Activated T-helper 1 cell treated with anti-CD3 and anti-CD28 coated beads, Interleukin-12 subunit alpha, Interleukin-12 subunit beta, Interleukin-2, Interleukin-4 antibody, amounts not matched to agents 30 ng/mL and 10 ng/mL and 1 ng/mL, durations not matched to agents 14 hours and 24 hours and 36 hours (primary cell): ENCODE data around the gene RAD18. TPM values are rescaled to one million over a fixed set of nuclear protein-coding genes. Genes with fewer than 3 reads are reported as not detected.

ENCODE experiments used
- DNase-seq: peaks from one replicate; pipeline ENCODE4 v3.0.0; 2021; ENCODE audit warnings: low spot score
- H3K27ac Mint-ChIP-seq: one replicate; pipeline ENCODE4 v1.8.0; 2021; ENCODE audit warnings: mild to moderate bottlenecking, mixed read lengths
- H3K27me3 Mint-ChIP-seq: one replicate; pipeline ENCODE4 v1.8.0; 2022; ENCODE audit warnings: mild to moderate bottlenecking, moderate library complexity, mixed read lengths; ENCODE audit not compliant: insufficient read depth
- H3K36me3 Mint-ChIP-seq: one replicate; pipeline ENCODE4 v1.8.0; 2021; ENCODE audit warnings: low read depth, mixed read lengths
- H3K4me1 Mint-ChIP-seq: one replicate; pipeline ENCODE4 v1.8.0; 2021; ENCODE audit warnings: low read depth, mixed read lengths
- H3K4me3 Mint-ChIP-seq: one replicate; pipeline ENCODE4 v1.8.0; 2021; ENCODE audit warnings: mild to moderate bottlenecking, moderate library complexity, mixed read lengths
- H3K9me3 Mint-ChIP-seq: one replicate; pipeline ENCODE4 v1.8.0; 2021; ENCODE audit warnings: mixed read lengths
- intact Hi-C: fragments of 100-400 bp; cut with micrococcal nuclease; formaldehyde crosslinking; loops from one replicate; pipeline ENCODE4 v1.15.1; 2024
- total RNA-seq: library from RNA; stranded (reverse); gene quantifications from 2 replicates; pipeline ENCODE4 v1.2.3, GENCODE V29; 2022

Gene RAD18
- total RNA-seq, 1 donor from 2014 or later = 52.8 TPM

DNA sequence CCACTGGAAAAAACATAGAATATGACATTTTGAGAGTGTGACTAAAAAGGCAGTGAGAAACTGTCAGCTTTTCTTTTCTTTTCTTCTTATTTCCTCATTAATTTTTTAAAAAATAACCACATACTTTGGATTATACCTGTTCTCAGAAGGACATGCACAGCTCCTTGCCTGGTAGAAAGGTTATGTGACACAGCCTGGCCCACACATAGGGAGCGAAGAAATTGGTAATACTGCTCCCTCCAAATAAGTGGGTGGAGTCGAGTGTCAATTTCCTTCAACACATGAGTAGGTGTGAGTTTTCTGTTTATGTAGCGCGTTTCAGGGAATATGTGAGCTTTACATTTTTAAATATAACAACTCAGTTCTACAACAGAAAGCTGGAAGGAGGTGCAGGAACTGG, 28.9 kb upstream of the RAD18 start:
- H3K27me3 Mint-ChIP-seq = no peaks in the 10 kb centered on the region

GRCh38 chr3:8990266-8991215, 27.3 kb upstream of the RAD18 start:
- intact Hi-C loops = no loop called here
- Mint-ChIP-seq H3K4me3 (no peak overlapping the region), H3K9me3 (no peaks in the 10 kb centered on the region), H3K27me3 (no peaks in the 10 kb centered on the region), H3K36me3 (no peaks in the 10 kb centered on the region), H3K4me1 (no peaks in the 10 kb centered on the region), H3K27ac (no peak overlapping the region)
- DNase-seq = no peak

More for the DNA sequence above, 28.9 kb upstream of the RAD18 start:
- H3K4me3 Mint-ChIP-seq = no peak overlapping the region
- intact Hi-C loops = no loop called here
- H3K36me3 Mint-ChIP-seq = no peaks in the 10 kb centered on the region
- no peak overlapping the region for H3K27ac Mint-ChIP-seq
- no peak for DNase-seq
- no peaks in the 10 kb centered on the region for H3K4me1 Mint-ChIP-seq
- H3K9me3 Mint-ChIP-seq = no peaks in the 10 kb centered on the region

- DNase-seq = no peak
- Mint-ChIP-seq H3K27me3 (no peaks in the 10 kb centered on the region), H3K4me1 (no peaks in the 10 kb centered on the region), H3K4me3 (no peak overlapping the region), H3K36me3 (no peaks in the 10 kb centered on the region), H3K27ac (no peak overlapping the region), H3K9me3 (no peaks in the 10 kb centered on the region)
- intact Hi-C loops = loop anchor here (1.0 kb wide), 3 partner anchors 18 to 313 kb away; no protein-coding TSS in a partner anchor
Measured at GRCh38 chr3:8988791-8989558, 25.7 kb upstream of the RAD18 start.

GRCh38 chr3:8988384-8988655, 25.0 kb upstream of the RAD18 start:
- H3K4me1 Mint-ChIP-seq = no peaks in the 10 kb centered on the region
- H3K27ac Mint-ChIP-seq = no peak overlapping the region
- no peaks in the 10 kb centered on the region for H3K36me3 Mint-ChIP-seq
- no peaks in the 10 kb centered on the region for H3K27me3 Mint-ChIP-seq
- H3K9me3 Mint-ChIP-seq = no peaks in the 10 kb centered on the region
- H3K4me3 Mint-ChIP-seq = no peak overlapping the region
- intact Hi-C loops = loop anchor here (1.0 kb wide), 3 partner anchors 17 to 314 kb away; no protein-coding TSS in a partner anchor
- no peak for DNase-seq

- no peaks in the 10 kb centered on the region for H3K9me3 Mint-ChIP-seq
- H3K27me3 Mint-ChIP-seq = peaks cover 3% of the 10 kb centered on the region
- intact Hi-C loops = loop anchor here (1.0 kb wide), 3 partner anchors 17 to 314 kb away; no protein-coding TSS in a partner anchor
- H3K27ac Mint-ChIP-seq = no peak overlapping the region
- no peaks in the 10 kb centered on the region for H3K4me1 Mint-ChIP-seq
- no peaks in the 10 kb centered on the region for H3K36me3 Mint-ChIP-seq
- no peak overlapping the region for H3K4me3 Mint-ChIP-seq
- peak; percentile 38 for DNase-seq
Measured at GRCh38 chr3:8987645-8988383, 24.5 kb upstream of the RAD18 start.

- no peaks in the 10 kb centered on the region for H3K9me3 Mint-ChIP-seq
- peaks cover 3% of the 10 kb centered on the region for H3K27me3 Mint-ChIP-seq
- no peaks in the 10 kb centered on the region for H3K36me3 Mint-ChIP-seq
- H3K4me3 Mint-ChIP-seq = no peak overlapping the region
- H3K27ac Mint-ChIP-seq = no peak overlapping the region
- no peaks in the 10 kb centered on the region for H3K4me1 Mint-ChIP-seq
- intact Hi-C loops = no loop called here
- DNase-seq = no peak
Measured at GRCh38 chr3:8987226-8987625, 24.0 kb upstream of the RAD18 start.

DNA sequence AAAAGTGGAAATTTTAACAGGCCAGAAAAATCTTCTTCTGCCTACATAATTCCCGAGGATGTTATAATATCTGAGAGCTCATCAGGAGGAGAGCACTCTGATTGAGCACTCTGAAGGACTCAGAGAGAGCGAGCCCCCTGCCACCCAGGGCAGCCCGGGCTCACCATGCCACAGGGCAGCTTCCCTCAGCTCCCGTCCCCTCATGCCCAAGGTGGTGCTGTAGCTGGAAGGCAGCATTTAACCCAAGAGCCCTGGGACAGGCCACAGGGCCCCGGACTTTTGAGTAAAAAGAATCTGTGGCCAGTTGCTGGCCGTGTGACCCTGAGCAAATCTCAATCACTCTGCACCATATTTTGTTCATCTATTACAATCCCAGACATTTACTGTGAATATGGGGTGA, 23.5 kb upstream of the RAD18 start:
- no peaks in the 10 kb centered on the region for H3K9me3 Mint-ChIP-seq
- peaks cover 4% of the 10 kb centered on the region for H3K27me3 Mint-ChIP-seq
- no peak overlapping the region for H3K27ac Mint-ChIP-seq
- no peak for DNase-seq
- no peak overlapping the region for H3K4me3 Mint-ChIP-seq
- intact Hi-C loops = no loop called here
- no peaks in the 10 kb centered on the region for H3K4me1 Mint-ChIP-seq
- no peaks in the 10 kb centered on the region for H3K36me3 Mint-ChIP-seq

DNA sequence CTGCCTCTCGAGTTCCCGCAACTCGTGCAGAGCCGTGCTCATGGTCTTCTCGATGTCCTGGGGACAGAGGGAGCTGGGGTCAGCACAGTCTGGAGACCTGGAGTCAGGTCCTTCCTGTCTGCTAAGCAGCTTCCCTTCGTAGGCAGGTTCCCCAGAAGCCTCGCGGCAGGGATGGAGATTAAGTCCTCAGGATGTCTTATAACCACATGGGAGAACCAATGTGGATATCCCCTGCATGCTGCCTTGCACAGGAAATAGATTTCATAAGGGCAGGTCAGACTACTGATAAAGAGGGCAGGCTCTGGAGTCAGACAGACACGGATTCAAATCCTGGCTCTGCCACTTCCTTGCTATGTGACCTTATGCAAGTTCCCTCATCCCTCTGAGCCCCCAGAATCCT, 22.6 kb upstream of the RAD18 start:
- intact Hi-C loops = no loop called here
- Mint-ChIP-seq H3K27ac (no peak overlapping the region), H3K27me3 (peaks cover 10% of the 10 kb centered on the region), H3K36me3 (no peaks in the 10 kb centered on the region), H3K4me3 (no peak overlapping the region), H3K4me1 (no peaks in the 10 kb centered on the region), H3K9me3 (no peaks in the 10 kb centered on the region)
- no peak for DNase-seq

DNA sequence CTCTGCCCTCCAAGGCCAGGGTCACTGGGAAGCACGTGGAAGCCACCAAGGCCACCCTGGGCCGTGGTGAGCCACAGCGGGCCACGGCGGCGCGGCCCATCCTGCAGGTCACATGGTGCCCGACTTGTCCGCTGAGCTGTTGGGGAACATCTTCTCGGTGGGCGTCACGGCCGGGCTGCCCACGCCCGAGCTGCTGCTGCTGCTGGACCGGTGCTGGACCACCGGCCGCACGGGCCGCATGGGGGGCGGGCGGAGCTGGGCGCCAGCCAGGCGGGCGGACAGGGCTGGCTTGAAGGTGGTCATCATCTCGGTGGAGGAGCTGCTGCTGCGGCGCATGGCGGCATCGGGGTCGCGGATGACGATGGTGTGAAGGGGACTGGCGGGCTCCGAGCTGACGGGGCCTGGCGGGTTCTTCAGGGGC, 22.1 kb upstream of the RAD18 start:
- Mint-ChIP-seq H3K9me3 (no peaks in the 10 kb centered on the region), H3K4me1 (no peaks in the 10 kb centered on the region), H3K36me3 (no peaks in the 10 kb centered on the region), H3K4me3 (no peak overlapping the region), H3K27ac (no peak overlapping the region), H3K27me3 (peaks cover 11% of the 10 kb centered on the region)
- intact Hi-C loops = no loop called here
- no peak for DNase-seq

DNA sequence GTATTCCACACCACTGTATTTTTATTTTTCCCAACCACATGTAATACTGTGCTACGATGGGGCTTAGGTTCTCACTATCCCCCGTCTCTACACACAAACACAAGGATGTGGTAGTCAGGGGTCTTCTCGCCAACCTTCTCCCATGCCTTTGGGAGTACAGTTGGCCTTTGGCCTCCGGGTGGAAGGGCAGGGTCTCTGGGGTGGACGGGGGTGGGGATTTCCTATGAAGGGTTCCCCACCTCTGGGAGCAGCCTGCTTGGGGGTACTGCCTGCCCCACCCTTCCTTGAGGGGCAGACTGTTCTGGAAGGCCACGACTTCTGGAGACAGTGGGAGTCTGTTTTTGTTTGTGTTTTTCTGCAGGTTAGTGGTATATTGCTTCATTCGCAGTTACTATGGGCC, 21.3 kb upstream of the RAD18 start:
- intact Hi-C loops = no loop called here
- Mint-ChIP-seq H3K4me1 (no peaks in the 10 kb centered on the region), H3K27ac (no peak overlapping the region), H3K4me3 (no peak overlapping the region), H3K27me3 (peaks cover 14% of the 10 kb centered on the region), H3K9me3 (no peaks in the 10 kb centered on the region), H3K36me3 (no peaks in the 10 kb centered on the region)
- no peak for DNase-seq

- no peak overlapping the region for H3K4me3 Mint-ChIP-seq
- H3K27me3 Mint-ChIP-seq = peaks cover 14% of the 10 kb centered on the region
- DNase-seq = no peak
- H3K36me3 Mint-ChIP-seq = no peaks in the 10 kb centered on the region
- H3K4me1 Mint-ChIP-seq = no peaks in the 10 kb centered on the region
- intact Hi-C loops = no loop called here
- H3K27ac Mint-ChIP-seq = no peak overlapping the region
- no peaks in the 10 kb centered on the region for H3K9me3 Mint-ChIP-seq
Measured at GRCh38 chr3:8984081-8984480, 20.8 kb upstream of the RAD18 start.

GRCh38 chr3:8983591-8983990, 20.3 kb upstream of the RAD18 start:
- H3K4me1 Mint-ChIP-seq = no peaks in the 10 kb centered on the region
- H3K36me3 Mint-ChIP-seq = no peaks in the 10 kb centered on the region
- no peaks in the 10 kb centered on the region for H3K9me3 Mint-ChIP-seq
- intact Hi-C loops = no loop called here
- no peak overlapping the region for H3K27ac Mint-ChIP-seq
- no peak for DNase-seq
- peaks cover 14% of the 10 kb centered on the region for H3K27me3 Mint-ChIP-seq
- no peak overlapping the region for H3K4me3 Mint-ChIP-seq

- Mint-ChIP-seq H3K27me3 (peaks cover 14% of the 10 kb centered on the region), H3K36me3 (no peaks in the 10 kb centered on the region), H3K27ac (no peak overlapping the region), H3K9me3 (no peaks in the 10 kb centered on the region), H3K4me1 (no peaks in the 10 kb centered on the region), H3K4me3 (no peak overlapping the region)
- intact Hi-C loops = no loop called here
- no peak for DNase-seq
Measured at GRCh38 chr3:8983026-8983425, 19.8 kb upstream of the RAD18 start.
